ENCODE results near the gene TMEM267.
"Not testable (repeated sequence)": the region's sequence is repeated elsewhere in the genome, so short reads cannot be mapped to it uniquely, and the experiment has no call there.

TMEM267 gene

GRCh38 chr5:43410414-43410813 lies 73.3 kb downstream of the TMEM267 start:
- no peak for DNase-seq (ENCODE audit: low read depth in 3 of 3, low spot score in 1 of 3)

DNA sequence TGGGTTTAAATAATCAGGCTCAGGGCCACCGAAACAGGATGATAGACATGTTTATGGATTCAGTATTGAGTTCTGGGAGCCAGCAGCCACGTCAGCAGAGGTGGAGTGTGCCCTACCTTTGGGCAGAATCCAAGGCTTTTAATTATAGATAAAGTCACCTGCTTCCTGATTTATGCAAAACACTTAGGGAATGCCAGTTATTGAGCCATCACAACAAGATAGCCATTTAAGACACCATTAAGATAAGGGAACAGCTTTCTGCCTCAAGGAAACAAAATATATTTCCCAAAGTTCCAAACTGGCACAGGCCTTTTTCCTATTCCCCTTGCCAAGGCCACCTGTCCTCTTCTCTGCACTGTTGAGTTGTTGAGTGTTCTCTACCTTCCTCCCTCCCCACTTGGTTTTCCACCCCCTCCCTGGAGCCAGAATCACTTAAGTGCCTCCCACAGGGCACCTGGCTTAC lies 73.8 kb downstream of the TMEM267 start:
- DNase-seq (ENCODE audit: low read depth in 3 of 3, low spot score in 1 of 3), result no peak

DNA sequence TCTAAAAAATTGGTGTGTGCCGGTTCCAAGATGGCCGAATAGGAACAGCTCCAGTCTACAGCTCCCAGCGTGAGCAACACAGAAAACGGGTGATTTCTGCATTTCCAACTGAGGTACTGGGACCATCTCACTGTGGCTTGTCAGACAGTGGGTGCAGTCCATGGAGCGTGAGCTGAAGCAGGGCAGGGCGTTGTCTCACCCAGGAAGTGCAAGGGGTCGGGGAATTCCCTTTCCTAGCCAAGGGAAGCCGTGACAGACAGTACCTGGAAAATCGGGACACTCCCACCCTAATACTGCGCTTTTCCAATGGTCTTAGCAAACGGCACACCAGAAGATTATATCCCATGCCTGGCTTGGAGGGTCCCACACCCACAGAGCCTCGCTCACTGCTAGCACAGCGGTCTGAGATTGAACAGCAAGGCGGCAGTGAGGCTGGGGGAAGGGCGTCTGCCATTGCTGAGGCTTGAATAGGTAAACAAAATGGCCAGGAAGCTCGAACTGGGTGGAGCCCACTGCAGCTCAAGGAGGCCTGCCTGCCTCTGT lies 81.1 kb downstream of the TMEM267 start:
- DNase-seq (ENCODE audit: low read depth in 3 of 3, low spot score in 1 of 3), result not testable (repeated sequence)

GRCh38 chr5:43401827-43402226 lies 81.8 kb downstream of the TMEM267 start:
- DNase-seq (ENCODE audit: low read depth in 3 of 3, low spot score in 1 of 3), result no peak

- DNase-seq (ENCODE audit: low read depth in 3 of 3, low spot score in 1 of 3), result no peak
These were observed 83.6 kb downstream of the TMEM267 start for GRCh38 chr5:43400082-43400481.

- DNase-seq (ENCODE audit: low read depth in 3 of 3, low spot score in 1 of 3), result peak; percentile 3 to 48 (median 14)
These were observed 86.8 kb downstream of the TMEM267 start for GRCh38 chr5:43396762-43397304.
